HTERT RPE-1 (cell line): ENCODE data around the gene FXYD2.

Experiments used
- in situ Hi-C: fragments of 300-500 bp; cut with MboI; formaldehyde crosslinking; loops from 4 replicates; pipeline ENCODE4 v1.14.3; 2020; ENCODE audit warnings: low sequenced_read_pairs

The FXYD2 gene

GRCh38 chr11:117805045-117805444 is 19.5 kb downstream of the FXYD2 start:
- in situ Hi-C loops = no loop called here

DNA sequence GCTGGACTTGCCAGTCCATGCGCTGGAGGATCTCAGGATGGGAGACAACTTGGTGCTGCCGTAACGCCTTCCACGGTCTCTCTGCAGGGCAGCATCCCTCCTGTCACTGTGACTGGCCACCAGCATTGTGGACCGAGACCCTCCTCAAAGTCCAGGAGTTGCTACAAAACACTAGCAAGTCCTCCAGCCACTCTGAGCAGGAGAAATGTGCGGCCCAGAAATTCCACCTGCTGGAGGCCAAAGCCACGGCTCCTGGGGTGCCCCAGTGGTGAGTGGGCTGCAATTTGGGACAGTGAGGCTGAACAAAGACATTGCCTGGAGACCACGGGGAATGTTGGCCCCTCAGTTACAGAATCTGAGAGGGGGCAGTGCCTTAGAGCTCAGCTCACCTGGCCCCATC is 20.6 kb downstream of the FXYD2 start:
- in situ Hi-C loops = no loop called here

- in situ Hi-C loops = no loop called here
Observed at GRCh38 chr11:117799634-117800033, 24.9 kb downstream of the FXYD2 start.

DNA sequence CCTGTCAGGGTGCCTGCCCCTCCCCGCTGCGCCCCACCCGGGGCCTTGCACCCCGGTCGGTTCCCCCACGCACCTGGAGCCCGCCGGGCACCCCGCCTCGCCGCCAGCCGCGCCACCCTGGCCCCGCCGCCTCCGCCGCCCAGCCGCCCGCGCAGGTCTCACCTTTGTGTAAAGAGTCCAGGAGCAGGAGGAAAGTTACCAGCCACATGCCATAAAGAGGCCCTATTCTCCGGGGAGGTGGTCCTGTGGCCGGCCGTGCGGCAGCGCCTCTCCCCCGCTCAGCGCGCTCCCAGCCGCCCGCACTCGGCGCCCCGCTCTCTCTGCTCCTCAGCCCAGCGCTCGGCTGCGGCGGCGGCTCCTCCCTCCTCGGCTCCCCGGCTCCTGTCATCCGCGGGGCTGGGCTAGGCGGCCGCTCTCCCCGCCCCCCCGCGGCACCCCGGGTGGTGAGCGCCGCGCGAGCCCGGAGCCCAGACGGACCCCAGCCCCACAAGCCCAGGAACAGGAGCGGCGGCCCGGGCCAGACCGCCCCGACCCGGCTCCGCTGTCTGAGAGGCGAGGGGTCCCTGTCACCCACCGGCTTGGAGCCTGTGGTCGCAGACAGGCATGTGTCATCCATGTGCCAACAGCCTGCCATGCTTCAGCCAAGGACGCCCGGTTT is 27.5 kb downstream of the FXYD2 start, which contains the start of gene DSCAML1:
TSS of gene DSCAML1 (minus strand) at position 345 of the 658 bp plus-strand sequence. CDS start at position 208, 137 bp downstream.
- in situ Hi-C loops = no loop called here

DNA sequence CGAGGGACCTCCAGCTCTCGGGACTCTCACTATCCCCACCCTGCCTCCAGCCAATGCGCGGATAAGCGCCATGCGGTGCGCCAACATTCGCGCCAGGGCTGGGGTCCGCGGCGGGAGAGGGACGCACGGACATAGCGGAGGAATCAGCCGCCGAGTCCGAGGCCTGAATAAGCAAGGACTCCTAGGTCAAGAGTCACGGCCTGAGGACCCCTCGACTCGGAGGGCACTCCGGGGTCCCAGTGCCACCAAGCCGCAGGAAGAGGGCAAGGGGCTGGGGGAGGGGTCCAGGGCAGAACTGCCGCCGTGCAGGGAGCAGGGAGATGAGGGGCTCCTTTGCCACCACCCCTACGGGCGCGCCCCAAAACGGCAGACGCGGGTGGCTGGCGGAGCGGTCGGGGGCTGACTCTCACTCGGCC is 28.1 kb downstream of the FXYD2 start:
- in situ Hi-C loops = no loop called here

- in situ Hi-C loops = no loop called here
Observed at GRCh38 chr11:117795638-117796455, 28.7 kb downstream of the FXYD2 start.

DNA sequence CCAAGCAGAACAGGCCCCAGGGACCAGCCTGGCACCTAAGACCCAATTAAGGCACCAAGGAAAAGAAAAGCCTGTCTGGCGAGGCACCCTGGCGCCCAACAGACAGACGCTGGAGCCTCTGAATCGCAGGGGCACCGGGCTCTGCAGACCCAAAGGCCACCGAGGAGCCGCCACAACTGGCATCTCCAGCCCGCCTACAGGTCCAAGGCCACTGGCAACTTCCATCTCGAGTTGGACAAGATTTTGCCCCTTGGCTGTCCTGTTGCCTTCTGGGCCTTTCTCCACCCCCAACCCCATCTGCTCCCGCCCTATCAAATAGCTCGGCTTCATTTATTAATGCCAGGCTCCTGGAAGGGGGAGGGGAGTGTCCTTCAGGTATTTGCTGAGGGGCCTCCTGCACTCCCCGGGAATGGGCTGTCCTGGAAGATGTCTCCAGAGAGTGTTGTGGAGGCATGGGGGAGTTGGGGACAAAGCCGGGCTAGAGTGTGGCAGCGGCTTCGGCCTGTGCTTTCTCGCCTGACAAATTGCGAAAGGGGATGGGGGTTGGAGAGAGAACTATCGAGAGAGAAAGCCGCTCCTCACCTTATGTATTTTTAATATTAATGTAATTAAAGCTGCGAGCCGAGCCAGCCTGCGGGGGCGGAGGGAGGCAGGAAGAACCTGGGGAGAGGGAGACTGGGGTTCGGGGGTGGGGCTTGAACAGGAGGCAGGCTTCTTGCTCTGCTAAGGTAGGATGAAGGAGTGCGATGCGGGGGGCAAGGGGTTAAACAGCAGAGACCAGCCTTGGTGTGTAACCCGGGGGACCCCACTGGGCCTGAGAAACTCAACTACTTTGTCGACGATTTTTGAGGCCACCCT is 29.5 kb downstream of the FXYD2 start:
- in situ Hi-C loops = no loop called here

DNA sequence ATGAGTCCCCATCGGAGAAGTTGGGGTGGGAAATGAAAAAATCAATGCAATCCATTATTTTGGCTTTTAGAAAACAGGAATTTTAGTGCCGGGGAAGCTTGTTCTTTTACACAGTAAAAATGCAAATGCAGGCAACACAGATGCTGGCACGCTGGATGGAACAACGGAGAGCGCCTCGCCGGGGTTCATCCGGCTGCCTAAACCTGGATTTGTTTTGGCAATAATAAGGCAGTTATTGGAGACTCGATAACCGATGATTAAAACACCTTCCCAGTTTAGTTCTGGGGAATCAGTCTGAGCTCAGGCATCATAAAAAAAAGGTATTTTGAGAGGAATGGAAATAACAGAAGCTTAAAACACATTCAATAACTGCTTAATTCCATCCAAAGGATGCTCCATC is 30.4 kb downstream of the FXYD2 start:
- in situ Hi-C loops = no loop called here

- in situ Hi-C loops = no loop called here
Observed at GRCh38 chr11:117793583-117793982, 31.0 kb downstream of the FXYD2 start.

DNA sequence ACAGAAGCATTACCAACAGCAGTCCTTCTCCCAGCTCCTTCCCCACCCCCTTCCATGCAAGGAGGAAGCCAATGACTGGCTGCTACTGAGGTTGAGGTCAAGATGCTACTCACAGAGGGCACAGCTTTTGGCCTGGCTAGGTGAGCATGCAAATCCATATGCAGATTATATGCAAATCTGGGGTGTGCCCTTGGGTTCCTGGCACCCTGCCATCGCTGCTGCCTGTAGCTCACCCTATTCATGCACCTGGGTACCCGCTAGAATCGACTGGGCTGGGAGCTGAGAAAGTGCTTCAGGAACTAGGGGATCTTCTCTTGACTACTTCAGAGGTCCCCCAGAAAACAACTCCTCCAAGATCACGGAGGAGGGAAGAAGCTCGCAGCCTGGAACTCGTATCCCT is 31.6 kb downstream of the FXYD2 start:
- in situ Hi-C loops = no loop called here

DNA sequence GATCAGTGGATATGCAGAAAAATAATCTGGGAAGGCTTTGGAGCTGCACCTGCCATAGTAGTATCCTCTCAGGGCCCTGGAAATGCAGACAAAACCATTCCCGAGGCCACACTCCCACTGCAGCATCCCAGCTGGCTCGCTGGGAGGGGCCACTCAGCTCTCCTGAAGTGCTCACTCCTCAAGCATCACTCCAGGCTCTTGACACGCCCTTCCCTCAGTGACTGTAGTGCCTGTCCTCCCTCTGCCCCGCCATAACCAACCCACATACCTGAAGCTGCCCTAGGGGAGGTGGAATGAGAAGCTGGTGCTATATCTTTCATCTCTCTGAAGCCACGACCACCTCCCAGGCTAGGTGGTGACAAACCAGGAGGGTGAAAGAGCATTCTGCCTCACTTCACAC is 32.3 kb downstream of the FXYD2 start:
- in situ Hi-C loops = no loop called here

GRCh38 chr11:117790279-117790678 is 34.3 kb downstream of the FXYD2 start:
- in situ Hi-C loops = no loop called here

GRCh38 chr11:117789241-117789640 is 35.3 kb downstream of the FXYD2 start:
- in situ Hi-C loops = no loop called here

DNA sequence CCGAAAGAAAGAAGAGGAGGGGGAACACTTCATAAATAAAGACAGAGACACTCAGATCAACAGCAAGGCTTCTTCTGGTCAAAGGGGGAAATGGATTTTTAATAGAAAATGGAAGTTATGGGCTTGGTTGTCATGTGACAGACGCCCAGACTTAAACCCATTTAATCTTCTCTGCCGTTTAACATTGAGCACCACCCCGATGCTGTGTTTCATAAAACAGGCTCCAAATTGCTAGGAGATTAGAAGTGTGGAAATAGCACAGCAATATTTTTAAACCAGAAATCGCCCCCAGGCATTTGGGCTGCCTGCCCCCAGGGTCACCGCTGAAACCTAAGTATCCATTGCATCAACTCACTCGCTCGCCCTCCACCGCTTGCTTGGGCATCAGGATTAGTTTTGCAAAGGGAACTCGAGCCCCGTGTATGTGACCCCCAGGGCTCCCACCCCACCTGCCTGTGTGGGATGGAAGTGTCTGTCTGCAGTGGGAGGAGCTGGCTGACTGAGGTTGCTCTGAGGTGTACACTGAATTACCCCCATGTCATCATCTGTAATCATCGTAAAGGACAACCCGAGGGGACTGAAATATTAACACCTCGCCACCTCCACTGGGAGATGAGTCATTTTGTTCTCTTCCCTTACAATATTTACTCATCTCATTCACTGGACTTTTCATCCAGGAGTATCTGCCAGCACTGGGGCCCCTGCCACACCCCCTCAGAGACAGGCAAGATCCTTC is 38.2 kb downstream of the FXYD2 start:
- in situ Hi-C loops = no loop called here

DNA sequence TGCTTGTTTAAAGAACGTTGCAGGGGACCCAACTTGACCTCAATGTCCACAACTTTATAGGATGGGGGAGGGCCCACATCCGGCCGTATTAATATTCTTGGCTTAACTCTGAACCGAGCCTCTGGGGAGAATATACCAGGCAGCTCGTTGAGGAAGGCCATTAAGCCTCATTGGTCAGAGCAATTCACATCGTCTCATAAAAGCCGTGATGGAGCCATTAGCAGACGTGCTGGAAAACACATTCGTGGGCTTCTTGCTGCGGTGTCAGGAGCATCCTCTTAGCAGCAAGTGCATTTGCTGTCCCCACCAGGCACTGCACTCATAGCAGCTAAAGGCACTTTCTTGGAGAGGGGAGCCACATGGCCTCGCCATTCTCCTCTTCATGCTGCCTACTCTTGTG is 42.4 kb downstream of the FXYD2 start:
- in situ Hi-C loops = no loop called here

DNA sequence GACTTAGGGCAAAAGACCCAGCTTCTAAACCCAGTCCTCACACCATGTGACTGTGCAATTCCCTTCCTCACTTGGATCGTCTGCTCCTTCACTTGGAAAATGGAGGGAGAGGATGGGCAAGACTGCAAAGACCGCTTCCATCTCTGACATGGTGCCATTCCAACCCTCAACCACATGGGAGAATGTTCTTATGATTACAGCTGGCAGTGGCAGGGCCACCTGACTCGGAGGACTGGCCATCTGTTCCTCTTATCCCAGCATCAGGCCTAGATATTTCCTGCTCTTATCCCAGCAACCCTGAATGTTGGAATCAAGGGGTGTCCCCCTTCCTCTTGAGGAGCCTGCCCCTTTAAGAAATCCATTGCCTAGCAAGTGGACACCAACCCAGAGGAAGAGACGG is 42.9 kb downstream of the FXYD2 start:
- in situ Hi-C loops = no loop called here

- in situ Hi-C loops = no loop called here
Observed at GRCh38 chr11:117780456-117780855, 44.1 kb downstream of the FXYD2 start.

DNA sequence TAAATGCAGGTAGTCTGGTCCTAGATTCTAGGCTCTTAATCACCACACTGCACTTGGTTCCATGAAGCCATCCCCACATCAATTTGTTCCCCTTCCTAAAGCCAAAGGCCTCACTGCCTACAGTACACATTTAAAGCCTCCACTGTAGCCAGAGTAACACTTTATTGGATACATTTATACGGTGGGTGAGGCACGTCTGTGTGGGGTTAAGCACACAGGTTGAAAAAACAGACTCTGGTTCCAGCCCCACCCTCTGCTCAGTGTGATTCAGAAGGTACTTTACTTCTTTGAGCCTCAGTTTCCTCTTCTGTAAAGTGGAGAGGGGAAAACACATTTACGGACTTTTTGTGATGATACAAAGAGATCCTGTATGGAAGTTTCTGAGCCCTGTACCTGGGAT is 50.0 kb downstream of the FXYD2 start:
- in situ Hi-C loops = no loop called here

DNA sequence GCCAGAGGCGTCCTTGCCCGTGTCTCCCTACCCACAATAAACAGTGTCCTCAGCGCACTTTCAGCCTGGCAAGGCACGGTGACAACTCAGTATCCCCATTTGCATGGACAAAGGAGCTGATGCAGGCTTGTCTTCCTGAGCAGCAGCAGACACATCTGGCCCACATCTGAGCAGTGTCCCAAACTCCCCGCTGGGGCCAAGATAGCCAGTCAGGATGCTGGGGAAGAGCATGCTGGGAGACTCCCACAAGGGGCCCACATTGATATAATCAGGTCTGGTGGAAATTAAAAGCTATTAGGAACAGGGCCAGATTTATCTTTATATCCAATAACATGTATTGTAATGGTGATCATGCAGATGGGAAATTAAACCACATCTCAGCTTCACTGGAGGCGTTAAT is 52.2 kb downstream of the FXYD2 start:
- in situ Hi-C loops = no loop called here

GRCh38 chr11:117771841-117772240 is 52.7 kb downstream of the FXYD2 start:
- in situ Hi-C loops = no loop called here

DNA sequence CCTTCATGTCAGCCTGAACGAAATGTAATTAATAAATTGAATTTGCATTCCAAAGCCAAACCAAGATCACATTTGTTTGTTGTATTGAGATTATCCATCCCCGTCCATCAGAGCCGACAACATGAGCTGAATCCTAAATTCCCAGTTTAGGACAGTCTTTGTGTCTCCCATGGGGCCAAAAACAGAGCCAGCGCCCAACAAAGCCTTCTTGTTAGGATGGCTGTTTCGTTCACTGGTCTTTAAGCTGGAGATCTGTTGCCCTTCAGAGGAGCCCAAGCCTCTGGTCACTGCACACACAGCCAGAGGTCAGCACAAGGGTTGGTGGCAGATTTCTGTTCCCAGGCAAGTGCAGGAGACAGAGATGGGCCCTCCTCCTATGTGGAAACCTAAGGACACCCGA is 53.3 kb downstream of the FXYD2 start:
- in situ Hi-C loops = no loop called here
